Osteoblast (primary cell): ENCODE results near the gene PRRX1. TPM values are rescaled to one million over a fixed set of nuclear protein-coding genes. Genes with fewer than 3 reads are reported as not detected.

Source experiments
- DNase-seq: peaks from one replicate; pipeline ENCODE4 v3.0.0; 2011; ENCODE audit warnings: low spot score, mixed read lengths; ENCODE audit not compliant: insufficient read length; ENCODE audit errors: missing footprints
- H2AFZ ChIP-seq: 2 replicates; pipeline ENCODE4 v1.6.0; 2011; ENCODE audit warnings: mild to moderate bottlenecking, low read length
- H3K27ac ChIP-seq: 2 replicates; pipeline ENCODE4 v1.5.1; 2011; ENCODE audit warnings: mild to moderate bottlenecking, low read depth, low read length, moderate library complexity
- H3K27me3 ChIP-seq: 2 replicates; pipeline ENCODE4 v1.6.0; 2012; ENCODE audit warnings: mild to moderate bottlenecking, control low read depth, inconsistent platforms, low read length, moderate library complexity; ENCODE audit not compliant: insufficient read depth
- H3K36me3 ChIP-seq: 2 replicates; pipeline ENCODE4 v1.5.1; 2011; ENCODE audit warnings: mild to moderate bottlenecking, low read length, control low read depth, moderate library complexity; ENCODE audit not compliant: insufficient read depth
- H3K4me1 ChIP-seq: 2 replicates; pipeline ENCODE4 v1.5.1; 2011; ENCODE audit warnings: mild to moderate bottlenecking, low read length, control low read depth, moderate library complexity; ENCODE audit not compliant: insufficient read depth
- H3K4me2 ChIP-seq: 2 replicates; pipeline ENCODE4 v1.6.0; 2011; ENCODE audit warnings: mild to moderate bottlenecking, low read length; ENCODE audit not compliant: insufficient read depth
- H3K4me3 ChIP-seq: fragments of 200-600 bp; sonication (generic); 3 replicates; pipeline ENCODE4 v1.5.1; 2012; ENCODE audit warnings: mild to moderate bottlenecking, low read length, inconsistent platforms; ENCODE audit not compliant: insufficient read depth
- H3K79me2 ChIP-seq: 2 replicates; pipeline ENCODE4 v1.6.0; 2012; ENCODE audit warnings: mild to moderate bottlenecking, low read length, control low read depth, inconsistent platforms; ENCODE audit not compliant: insufficient read depth
- H3K9me3 ChIP-seq: 2 replicates; pipeline ENCODE4 v1.5.1; 2011; ENCODE audit warnings: low read depth, low read length, control low read depth
- H4K20me1 ChIP-seq: 2 replicates; pipeline ENCODE4 v1.6.0; 2012; ENCODE audit warnings: mild to moderate bottlenecking, low read length, control low read depth; ENCODE audit not compliant: insufficient read depth
- CTCF ChIP-seq: IDR thresholded peaks from 2 replicates; pipeline ENCODE4 v1.5.1; 2011; ENCODE audit warnings: mild to moderate bottlenecking, low read depth, low read length, moderate library complexity; ENCODE audit errors: extremely low read depth
- total RNA-seq: library from RNA; depleted of rRNA; stranded (reverse); fragments of >200 nt; gene quantifications from 2 replicates; pipeline ENCODE4 v1.2.3, GENCODE V29; 2012

The PRRX1 gene
- total RNA-seq, 1 donor, result 307 TPM

- H2AFZ ChIP-seq, result no peak overlapping the region
- H3K4me2 ChIP-seq, result peak overlapping the region; percentile 59
- no peaks in the 10 kb centered on the region for H3K27me3 ChIP-seq
- no peak for TF ChIP-seq CTCF
- peak overlapping the region; percentile 94 for H3K27ac ChIP-seq
- peaks cover 82% of the 10 kb centered on the region for H3K4me1 ChIP-seq
- peaks cover 96% of the 10 kb centered on the region for H3K79me2 ChIP-seq
- H3K9me3 ChIP-seq, result no peaks in the 10 kb centered on the region
- DNase-seq, result no peak
- no peaks in the 10 kb centered on the region for H4K20me1 ChIP-seq
- peaks cover 14% of the 10 kb centered on the region for H3K36me3 ChIP-seq
- peak overlapping the region; percentile 11 for H3K4me3 ChIP-seq
Measured at GRCh38 chr1:170674986-170675385, 11.1 kb downstream of the PRRX1 start.

- Histone ChIP-seq H3K9me3 (no peaks in the 10 kb centered on the region), H3K36me3 (peaks cover 14% of the 10 kb centered on the region), H3K4me2 (peak overlapping the region; percentile 14), H3K27me3 (no peaks in the 10 kb centered on the region), H3K27ac (peak overlapping the region; percentile 94), H3K79me2 (peaks cover 96% of the 10 kb centered on the region), H3K4me1 (peaks cover 83% of the 10 kb centered on the region), H4K20me1 (no peaks in the 10 kb centered on the region), H2AFZ (no peak overlapping the region), H3K4me3 (no peak overlapping the region)
- DNase-seq, result no peak
- TF ChIP-seq CTCF, result no peak
Measured at GRCh38 chr1:170675865-170676264, 11.9 kb downstream of the PRRX1 start.

GRCh38 chr1:170676628-170677027 lies 12.7 kb downstream of the PRRX1 start:
- Histone ChIP-seq H3K36me3 (peaks cover 11% of the 10 kb centered on the region), H3K4me2 (peak overlapping the region; percentile 5)

GRCh38 chr1:170678027-170678600 lies 14.2 kb downstream of the PRRX1 start:
- Histone ChIP-seq H3K4me2 (peak overlapping the region; percentile 36), H3K36me3 (peaks cover 6% of the 10 kb centered on the region), H3K4me3 (no peak overlapping the region), H3K79me2 (peaks cover 96% of the 10 kb centered on the region), H4K20me1 (no peaks in the 10 kb centered on the region), H3K27ac (peak overlapping the region; percentile 94), H2AFZ (no peak overlapping the region), H3K4me1 (peaks cover 87% of the 10 kb centered on the region), H3K27me3 (no peaks in the 10 kb centered on the region), H3K9me3 (no peaks in the 10 kb centered on the region)
- no peak for TF ChIP-seq CTCF
- no peak for DNase-seq

More at GRCh38 chr1:170676628-170677027, 12.7 kb downstream of the PRRX1 start:
- Histone ChIP-seq H3K9me3 (no peaks in the 10 kb centered on the region), H3K4me3 (no peak overlapping the region), H3K4me1 (peaks cover 85% of the 10 kb centered on the region), H4K20me1 (no peaks in the 10 kb centered on the region), H3K27me3 (no peaks in the 10 kb centered on the region), H2AFZ (no peak overlapping the region), H3K79me2 (peaks cover 96% of the 10 kb centered on the region), H3K27ac (peak overlapping the region; percentile 94)
- no peak for TF ChIP-seq CTCF
- DNase-seq, result no peak
